HEK293 (cell line): ENCODE data around the gene OR5AU1.
A peak's percentile ranks its signal among the peaks of the same experiment; 100 is the strongest.

Experiments
- CTCF ChIA-PET: fragments of 350-600 bp; formaldehyde crosslinking; extraction: SDS; loops from one replicate; lab custom pipeline; 2021; ENCODE audit warnings: antibody characterized with exemption; lab: Yijun Ruan, JAX
- POLR2A ChIA-PET: fragments of 300-600 bp; formaldehyde crosslinking; extraction: SDS; loops from one replicate; lab custom pipeline; 2020; ENCODE audit warnings: antibody characterized with exemption, inconsistent platforms; lab: Yijun Ruan, JAX
- H3K27ac ChIP-seq: fragments of 200-500 bp; sonication (Bioruptor generic); 2 replicates; pipeline ENCODE4 v1.5.1; 2014; ENCODE audit warnings: low read depth, low read length, control low read depth, inconsistent platforms; ENCODE audit errors: extremely low read depth
- H3K36me3 ChIP-seq, 2 experiments: fragments of 200-500 bp in 1 of 2; sonication (Bioruptor generic) in 1 of 2; 1 replicate in 1 of 2; 2 replicates in 1 of 2; pipeline ENCODE4 v1.5.1; 2014 to 2017; ENCODE audit warnings: inconsistent platforms in 2 of 2, low read length in 2 of 2; ENCODE audit not compliant: control insufficient read depth in 2 of 2, insufficient read depth in 1 of 2
- H3K4me1 ChIP-seq: fragments of 200-500 bp; sonication (Bioruptor generic); 2 replicates; pipeline ENCODE4 v1.5.1; 2014; ENCODE audit warnings: mild to moderate bottlenecking, low read length, inconsistent platforms; ENCODE audit not compliant: control insufficient read depth, insufficient read depth
- H3K4me3 ChIP-seq: 2 replicates; pipeline ENCODE4 v1.5.1; 2011; ENCODE audit warnings: low read depth, mild to moderate bottlenecking, control low read depth, low read length, moderate library complexity
- H3K9me3 ChIP-seq: fragments of 200-500 bp; sonication (Bioruptor generic); 2 replicates; pipeline ENCODE4 v1.5.1; 2014; ENCODE audit warnings: low read depth, low read length, inconsistent platforms; ENCODE audit not compliant: control insufficient read depth, insufficient read depth
- OSR2 ChIP-seq: fragments of 450-650 bp; formaldehyde crosslinking; IDR thresholded peaks from 2 replicates; pipeline ENCODE4 v1.5.1; 2016; ENCODE audit warnings: missing biosample characterization, missing genetic modification characterization
- SCRT1 ChIP-seq: fragments of 450-650 bp; formaldehyde crosslinking; IDR thresholded peaks from 2 replicates; pipeline ENCODE4 v1.5.1; 2016; ENCODE audit warnings: missing biosample characterization, missing genetic modification characterization, borderline replicate concordance
- ZBTB48 ChIP-seq: fragments of 450-650 bp; formaldehyde crosslinking; IDR thresholded peaks from 2 replicates; pipeline ENCODE4 v1.5.1; 2016; ENCODE audit warnings: missing biosample characterization, missing genetic modification characterization
- ZBTB6 ChIP-seq: fragments of 450-650 bp; formaldehyde crosslinking; IDR thresholded peaks from 2 replicates; pipeline ENCODE4 v1.5.1; 2017; ENCODE audit warnings: missing biosample characterization, missing genetic modification characterization
- ZBTB7A ChIP-seq: fragments of 450-650 bp; formaldehyde crosslinking; IDR thresholded peaks from 2 replicates; pipeline ENCODE4 v1.5.1; 2016; ENCODE audit warnings: low read depth, missing biosample characterization, missing genetic modification characterization
- ZIC2 ChIP-seq: fragments of 450-650 bp; formaldehyde crosslinking; IDR thresholded peaks from 2 replicates; pipeline ENCODE4 v1.5.1; 2016; ENCODE audit warnings: missing biosample characterization, missing genetic modification characterization
- ZNF184 ChIP-seq: fragments of 450-650 bp; IDR thresholded peaks from 2 replicates; pipeline ENCODE4 v1.5.1; 2018; ENCODE audit warnings: missing biosample characterization, mild to moderate bottlenecking, missing genetic modification characterization
- ZNF211 ChIP-seq: fragments of 450-650 bp; formaldehyde crosslinking; IDR thresholded peaks from 2 replicates; pipeline ENCODE4 v1.5.1; 2016; ENCODE audit warnings: low read depth, missing biosample characterization, missing genetic modification characterization
- ZNF280C ChIP-seq: fragments of 450-650 bp; formaldehyde crosslinking; IDR thresholded peaks from 2 replicates; pipeline ENCODE4 v1.5.1; 2016; ENCODE audit warnings: missing biosample characterization, missing genetic modification characterization
- ZNF302 ChIP-seq: fragments of 450-650 bp; formaldehyde crosslinking; IDR thresholded peaks from 2 replicates; pipeline ENCODE4 v1.5.1; 2016; ENCODE audit warnings: missing biosample characterization, missing genetic modification characterization, low read depth
- ZNF433 ChIP-seq: fragments of 450-650 bp; formaldehyde crosslinking; IDR thresholded peaks from 2 replicates; pipeline ENCODE4 v1.5.1; 2016; ENCODE audit warnings: missing biosample characterization, missing genetic modification characterization, low read depth
- ZNF624 ChIP-seq: fragments of 450-650 bp; formaldehyde crosslinking; IDR thresholded peaks from 2 replicates; pipeline ENCODE4 v1.5.1; 2017; ENCODE audit warnings: missing biosample characterization, missing genetic modification characterization
- TF ChIP-seq, protein P1 (sequence below): fragments of 450-650 bp; formaldehyde crosslinking; IDR thresholded peaks from 2 replicates; pipeline ENCODE4 v1.5.1; 2017; ENCODE audit warnings: missing biosample characterization, missing genetic modification characterization
- TF ChIP-seq, protein P2 (sequence below): fragments of 450-650 bp; formaldehyde crosslinking; IDR thresholded peaks from 2 replicates; pipeline ENCODE4 v1.5.1; 2017; ENCODE audit warnings: missing biosample characterization, missing genetic modification characterization
- TF ChIP-seq, protein P3 (sequence below): fragments of 450-650 bp; formaldehyde crosslinking; IDR thresholded peaks from 2 replicates; pipeline ENCODE4 v1.5.1; 2016; ENCODE audit warnings: missing biosample characterization, missing genetic modification characterization
- TF ChIP-seq, protein P4 (sequence below): fragments of 450-650 bp; formaldehyde crosslinking; IDR thresholded peaks from 2 replicates; pipeline ENCODE4 v1.5.1; 2016; ENCODE audit warnings: missing biosample characterization, missing genetic modification characterization

The OR5AU1 gene

GRCh38 chr14:21185491-21185890, 29.6 kb upstream of the OR5AU1 start:
- POLR2A ChIA-PET: no interaction called here
- CTCF ChIA-PET: interaction anchor here (0.6 to 1.0 kb wide), 2 partner anchors 24 to 50 kb away, joined by 3 read pairs; no protein-coding TSS in a partner anchor
- TF ChIP-seq, protein P1, sequence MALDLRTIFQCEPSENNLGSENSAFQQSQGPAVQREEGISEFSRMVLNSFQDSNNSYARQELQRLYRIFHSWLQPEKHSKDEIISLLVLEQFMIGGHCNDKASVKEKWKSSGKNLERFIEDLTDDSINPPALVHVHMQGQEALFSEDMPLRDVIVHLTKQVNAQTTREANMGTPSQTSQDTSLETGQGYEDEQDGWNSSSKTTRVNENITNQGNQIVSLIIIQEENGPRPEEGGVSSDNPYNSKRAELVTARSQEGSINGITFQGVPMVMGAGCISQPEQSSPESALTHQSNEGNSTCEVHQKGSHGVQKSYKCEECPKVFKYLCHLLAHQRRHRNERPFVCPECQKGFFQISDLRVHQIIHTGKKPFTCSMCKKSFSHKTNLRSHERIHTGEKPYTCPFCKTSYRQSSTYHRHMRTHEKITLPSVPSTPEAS (tag by site-specific recombination): no peak
- TF ChIP-seq ZIC2 (tag by site-specific recombination): peak; percentile 31; the same call in 1 of the 2 replicates
- no peak for TF ChIP-seq SCRT1 (tag by site-specific recombination)
- TF ChIP-seq ZBTB48 (tag by site-specific recombination): no peak
- TF ChIP-seq ZNF624 (tag by site-specific recombination): no peak
- TF ChIP-seq, protein P2, sequence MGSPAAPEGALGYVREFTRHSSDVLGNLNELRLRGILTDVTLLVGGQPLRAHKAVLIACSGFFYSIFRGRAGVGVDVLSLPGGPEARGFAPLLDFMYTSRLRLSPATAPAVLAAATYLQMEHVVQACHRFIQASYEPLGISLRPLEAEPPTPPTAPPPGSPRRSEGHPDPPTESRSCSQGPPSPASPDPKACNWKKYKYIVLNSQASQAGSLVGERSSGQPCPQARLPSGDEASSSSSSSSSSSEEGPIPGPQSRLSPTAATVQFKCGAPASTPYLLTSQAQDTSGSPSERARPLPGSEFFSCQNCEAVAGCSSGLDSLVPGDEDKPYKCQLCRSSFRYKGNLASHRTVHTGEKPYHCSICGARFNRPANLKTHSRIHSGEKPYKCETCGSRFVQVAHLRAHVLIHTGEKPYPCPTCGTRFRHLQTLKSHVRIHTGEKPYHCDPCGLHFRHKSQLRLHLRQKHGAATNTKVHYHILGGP (tag by site-specific recombination): no peak
- TF ChIP-seq ZBTB6 (tag by site-specific recombination): no peak
- Histone ChIP-seq H3K36me3 (no peaks in the 10 kb centered on the region), H3K9me3 (no peaks in the 10 kb centered on the region), H3K4me1 (no peaks in the 10 kb centered on the region), H3K27ac (no peak overlapping the region), H3K4me3 (no peak overlapping the region)

- CTCF ChIA-PET: no interaction called here
- H3K9me3 ChIP-seq: no peaks in the 10 kb centered on the region
- no peak overlapping the region for H3K27ac ChIP-seq
- no peak overlapping the region for H3K4me3 ChIP-seq
- H3K4me1 ChIP-seq: no peaks in the 10 kb centered on the region
- H3K36me3 ChIP-seq: no peaks in the 10 kb centered on the region
- POLR2A ChIA-PET: interaction anchor here (0.6 kb wide), 1 partner anchor 342 kb away, joined by 3 read pairs; the partner anchor contains the start of gene SALL2
- TF ChIP-seq ZIC2 (tag by site-specific recombination): no peak
- TF ChIP-seq OSR2: no peak
- no peak for TF ChIP-seq ZNF433 (tag by site-specific recombination)
- no peak for TF ChIP-seq ZNF184
- TF ChIP-seq ZBTB7A: no peak
- TF ChIP-seq ZNF280C (tag by site-specific recombination): no peak
- TF ChIP-seq ZNF302 (tag by site-specific recombination): no peak
Observed at GRCh38 chr14:21184254-21184653, 28.4 kb upstream of the OR5AU1 start.

DNA sequence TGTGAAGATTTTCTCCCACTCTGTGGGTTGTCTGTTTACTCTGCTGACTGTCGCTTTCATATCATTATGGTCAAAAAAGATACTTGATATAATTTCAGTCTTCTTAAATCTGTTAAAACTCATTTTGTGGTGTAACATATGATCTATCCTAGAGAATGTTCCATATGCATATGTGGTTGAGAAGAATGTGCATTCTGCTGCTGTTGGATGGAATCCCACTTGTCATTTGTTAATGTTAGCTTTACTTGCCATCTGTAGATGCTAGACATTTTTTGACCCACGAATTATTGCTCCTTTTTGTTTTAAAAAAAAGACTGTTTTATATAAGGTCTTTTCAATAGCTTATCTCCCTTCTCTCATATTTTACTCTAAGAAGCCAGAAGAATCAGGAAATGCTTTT, 26.3 kb upstream of the OR5AU1 start:
- Histone ChIP-seq H3K4me1 (no peaks in the 10 kb centered on the region), H3K4me3 (no peak overlapping the region), H3K9me3 (no peaks in the 10 kb centered on the region), H3K36me3 (no peaks in the 10 kb centered on the region), H3K27ac (no peak overlapping the region)
- no peak for TF ChIP-seq ZNF211 (tag by site-specific recombination)
- TF ChIP-seq ZNF624 (tag by site-specific recombination): no peak
- TF ChIP-seq, protein P3, sequence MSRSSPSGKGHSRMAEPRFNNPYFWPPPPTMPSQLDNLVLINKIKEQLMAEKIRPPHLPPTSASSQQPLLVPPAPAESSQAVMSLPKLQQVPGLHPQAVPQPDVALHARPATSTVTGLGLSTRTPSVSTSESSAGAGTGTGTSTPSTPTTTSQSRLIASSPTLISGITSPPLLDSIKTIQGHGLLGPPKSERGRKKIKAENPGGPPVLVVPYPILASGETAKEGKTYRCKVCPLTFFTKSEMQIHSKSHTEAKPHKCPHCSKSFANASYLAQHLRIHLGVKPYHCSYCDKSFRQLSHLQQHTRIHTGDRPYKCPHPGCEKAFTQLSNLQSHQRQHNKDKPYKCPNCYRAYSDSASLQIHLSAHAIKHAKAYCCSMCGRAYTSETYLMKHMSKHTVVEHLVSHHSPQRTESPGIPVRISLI: no peak
- TF ChIP-seq, protein P4, sequence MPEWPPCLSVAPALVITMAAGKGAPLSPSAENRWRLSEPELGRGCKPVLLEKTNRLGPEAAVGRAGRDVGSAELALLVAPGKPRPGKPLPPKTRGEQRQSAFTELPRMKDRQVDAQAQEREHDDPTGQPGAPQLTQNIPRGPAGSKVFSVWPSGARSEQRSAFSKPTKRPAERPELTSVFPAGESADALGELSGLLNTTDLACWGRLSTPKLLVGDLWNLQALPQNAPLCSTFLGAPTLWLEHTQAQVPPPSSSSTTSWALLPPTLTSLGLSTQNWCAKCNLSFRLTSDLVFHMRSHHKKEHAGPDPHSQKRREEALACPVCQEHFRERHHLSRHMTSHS (tag by site-specific recombination): no peak
- ChIA-PET CTCF (no interaction called here), POLR2A (no interaction called here)
